HL-60/S4 treated with retinoic acid at 250 ng/mL for 4 days and 3 days (cell line): Measurements from ENCODE around the gene LCNL1.

Source experiments
- in situ Hi-C: fragments of 300-500 bp; cut with MboI; formaldehyde crosslinking; loops from 2 replicates; pipeline ENCODE4 v1.7.0; 2022; ENCODE audit warnings: low sequenced_read_pairs

LCNL1 gene

GRCh38 chr9:137021979-137022661 lies 39.3 kb downstream of the LCNL1 start:
- in situ Hi-C loops = no loop called here

- in situ Hi-C loops = no loop called here
Observed at GRCh38 chr9:137022662-137023008, 39.8 kb downstream of the LCNL1 start.

- in situ Hi-C loops = no loop called here
Observed at GRCh38 chr9:137023157-137023556, 40.4 kb downstream of the LCNL1 start.

GRCh38 chr9:137023583-137023991 lies 40.8 kb downstream of the LCNL1 start:
- in situ Hi-C loops = no loop called here

GRCh38 chr9:137025517-137025966 lies 42.7 kb downstream of the LCNL1 start:
- in situ Hi-C loops = loop anchor here (25.0 kb wide), 1 partner anchor 238 kb away; the partner anchor contains the start of genes CCDC183 and TMEM141

- in situ Hi-C loops = loop anchor here (25.0 kb wide), 1 partner anchor 239 kb away; the partner anchor contains the start of genes CCDC183 and TMEM141
Observed at GRCh38 chr9:137026384-137026783, 43.6 kb downstream of the LCNL1 start.

GRCh38 chr9:137026828-137027227 lies 44.0 kb downstream of the LCNL1 start:
- in situ Hi-C loops = loop anchor here (25.0 kb wide), 1 partner anchor 240 kb away; the partner anchor contains the start of genes CCDC183 and TMEM141

- in situ Hi-C loops = loop anchor here (25.0 kb wide), 1 partner anchor 240 kb away; the partner anchor contains the start of genes CCDC183 and TMEM141
Observed at GRCh38 chr9:137027369-137028262, 44.8 kb downstream of the LCNL1 start, which contains the start of gene ABCA2. Gene ABCA2 (minus strand): TSS chr9:137028237. CDS start chr9:137028140, 97 bp downstream.

- in situ Hi-C loops = loop anchor here (25.0 kb wide), 1 partner anchor 241 kb away; the partner anchor contains the start of genes CCDC183 and TMEM141
Observed at GRCh38 chr9:137028263-137029057, 45.7 kb downstream of the LCNL1 start.

GRCh38 chr9:137029058-137029936 lies 46.5 kb downstream of the LCNL1 start:
- in situ Hi-C loops = loop anchor here (25.0 kb wide), 1 partner anchor 242 kb away; the partner anchor contains the start of genes CCDC183 and TMEM141

- in situ Hi-C loops = loop anchor here (25.0 kb wide), 1 partner anchor 243 kb away; the partner anchor contains the start of genes CCDC183 and TMEM141
Observed at GRCh38 chr9:137030006-137030405, 47.2 kb downstream of the LCNL1 start.

- in situ Hi-C loops = loop anchor here (25.0 kb wide), 1 partner anchor 244 kb away; the partner anchor contains the start of genes CCDC183 and TMEM141
Observed at GRCh38 chr9:137030538-137031527, 48.0 kb downstream of the LCNL1 start.

- in situ Hi-C loops = loop anchor here (25.0 kb wide), 1 partner anchor 245 kb away; the partner anchor contains the start of genes CCDC183 and TMEM141
Observed at GRCh38 chr9:137031904-137032640, 49.3 kb downstream of the LCNL1 start, which contains the start of gene FUT7. Gene FUT7 (minus strand): TSS chr9:137032088. CDS start chr9:137031991, 97 bp downstream.

GRCh38 chr9:137032858-137033257 lies 50.1 kb downstream of the LCNL1 start:
- in situ Hi-C loops = loop anchor here (25.0 kb wide), 1 partner anchor 246 kb away; the partner anchor contains the start of genes CCDC183 and TMEM141

- in situ Hi-C loops = loop anchor here (25.0 kb wide), 1 partner anchor 246 kb away; the partner anchor contains the start of genes CCDC183 and TMEM141
Observed at GRCh38 chr9:137033481-137033880, 50.7 kb downstream of the LCNL1 start.

GRCh38 chr9:137034039-137034708 lies 51.4 kb downstream of the LCNL1 start:
- in situ Hi-C loops = loop anchor here (25.0 kb wide), 1 partner anchor 247 kb away; the partner anchor contains the start of genes CCDC183 and TMEM141
